ELF-1 (cell line): ENCODE data around the gene C6orf120.
A peak's percentile ranks its signal among the peaks of the same experiment; 100 is the strongest.

Experiments
- DNase-seq: peaks from one replicate; pipeline ENCODE4 v3.0.0-alpha.2; 2016; ENCODE audit warnings: low read depth, low spot score

The C6orf120 gene

GRCh38 chr6:169701954-169702839, at the start of gene C6orf120, which contains the start of gene WDR27:
TSS of gene C6orf120 (plus strand) at chr6:169702126. CDS start at chr6:169702460, 334 bp downstream.
TSS of gene WDR27 (minus strand) at chr6:169702029. CDS start at chr6:169689005, 13,024 bp downstream.
- DNase-seq = peak; percentile 96

GRCh38 chr6:169652896-169653295, 49.0 kb upstream of the C6orf120 start:
- no peak for DNase-seq

- DNase-seq = no peak
These were observed 48.2 kb upstream of the C6orf120 start for GRCh38 chr6:169653691-169654090.

- peak; percentile 87 for DNase-seq
These were observed 47.1 kb upstream of the C6orf120 start for GRCh38 chr6:169654598-169655391.

- DNase-seq = peak; percentile 82
These were observed 45.2 kb upstream of the C6orf120 start for GRCh38 chr6:169656546-169657283.

GRCh38 chr6:169657284-169657610, 44.7 kb upstream of the C6orf120 start:
- no peak for DNase-seq

- DNase-seq = no peak
These were observed 41.9 kb upstream of the C6orf120 start for GRCh38 chr6:169659820-169660610.

- no peak for DNase-seq
These were observed 41.1 kb upstream of the C6orf120 start for GRCh38 chr6:169660751-169661390.

- no peak for DNase-seq
These were observed 40.6 kb upstream of the C6orf120 start for GRCh38 chr6:169661391-169661756.

- DNase-seq = no peak
These were observed 38.5 kb upstream of the C6orf120 start for GRCh38 chr6:169663468-169663867.

GRCh38 chr6:169664227-169664626, 37.7 kb upstream of the C6orf120 start:
- DNase-seq = no peak

GRCh38 chr6:169665289-169665688, 36.6 kb upstream of the C6orf120 start:
- no peak for DNase-seq

GRCh38 chr6:169666441-169666840, 35.5 kb upstream of the C6orf120 start:
- no peak for DNase-seq

- no peak for DNase-seq
These were observed 34.2 kb upstream of the C6orf120 start for GRCh38 chr6:169667716-169668115.

GRCh38 chr6:169668203-169668847, 33.6 kb upstream of the C6orf120 start:
- DNase-seq = peak; percentile 65

GRCh38 chr6:169669147-169669546, 32.8 kb upstream of the C6orf120 start:
- no peak for DNase-seq

- DNase-seq = no peak
These were observed 32.0 kb upstream of the C6orf120 start for GRCh38 chr6:169669889-169670288.

GRCh38 chr6:169671563-169671962, 30.4 kb upstream of the C6orf120 start:
- DNase-seq = no peak

- no peak for DNase-seq
These were observed 26.9 kb upstream of the C6orf120 start for GRCh38 chr6:169675011-169675410.

- no peak for DNase-seq
These were observed 24.8 kb upstream of the C6orf120 start for GRCh38 chr6:169677096-169677495.
